NCI-H2107 treated with DMSO at 0.1 percent for 48 hours (cell line): ENCODE results near the gene SYNPO2L.

Source experiments
- DNase-seq: peaks from one replicate; lab custom pipeline; 2025; ENCODE audit not compliant: unreplicated experiment; lab: John Stamatoyannopoulos, UW

The SYNPO2L gene

GRCh38 chr10:73648975-73649829, 6.6 kb downstream of the SYNPO2L start:
- DNase-seq, result no peak

GRCh38 chr10:73647875-73648651, 7.8 kb downstream of the SYNPO2L start:
- no peak for DNase-seq

GRCh38 chr10:73647211-73647874, 8.5 kb downstream of the SYNPO2L start:
- DNase-seq, result no peak

GRCh38 chr10:73646598-73647041, 9.2 kb downstream of the SYNPO2L start:
- DNase-seq, result no peak

GRCh38 chr10:73645251-73645650, 10.6 kb downstream of the SYNPO2L start:
- no peak for DNase-seq

GRCh38 chr10:73644767-73645166, 11.1 kb downstream of the SYNPO2L start:
- no peak for DNase-seq

GRCh38 chr10:73644015-73644743, 11.7 kb downstream of the SYNPO2L start:
- DNase-seq, result peak; percentile 19

- no peak for DNase-seq
These were observed 12.5 kb downstream of the SYNPO2L start for GRCh38 chr10:73643362-73643761.

- no peak for DNase-seq
These were observed 14.3 kb downstream of the SYNPO2L start, which contains the start of gene MYOZ1 for GRCh38 chr10:73641328-73642060. TSS of gene MYOZ1 (minus strand) at chr10:73641474. CDS start at chr10:73640017, 1,457 bp downstream.

GRCh38 chr10:73639286-73639685, 16.5 kb downstream of the SYNPO2L start:
- no peak for DNase-seq

- DNase-seq, result no peak
These were observed 20.0 kb downstream of the SYNPO2L start for GRCh38 chr10:73635781-73636180.

- no peak for DNase-seq
These were observed 21.4 kb downstream of the SYNPO2L start for GRCh38 chr10:73634421-73634820.

GRCh38 chr10:73629165-73629564, 26.7 kb downstream of the SYNPO2L start:
- no peak for DNase-seq

GRCh38 chr10:73628405-73628804, 27.4 kb downstream of the SYNPO2L start:
- DNase-seq, result peak; percentile 34

- no peak for DNase-seq
These were observed 28.5 kb downstream of the SYNPO2L start for GRCh38 chr10:73627300-73627699.

GRCh38 chr10:73625884-73626752, 29.7 kb downstream of the SYNPO2L start:
- DNase-seq, result peak; percentile 80

GRCh38 chr10:73625004-73625883, 30.6 kb downstream of the SYNPO2L start:
- DNase-seq, result peak; percentile 18

GRCh38 chr10:73623056-73623455, 32.8 kb downstream of the SYNPO2L start:
- no peak for DNase-seq
